Stimulated activated CD4-positive, alpha-beta T cell treated with anti-CD3 and anti-CD28 coated beads, Interleukin-2, amount 100 ng/mL, for 4 hours (primary cell): Measurements from ENCODE around the gene ID4.
"Not testable (repeated sequence)": the region's sequence is repeated elsewhere in the genome, so short reads cannot be mapped to it uniquely, and the experiment has no call there.

Experiments used
- DNase-seq: peaks from one replicate; pipeline ENCODE4 v3.0.0-alpha.2; 2020; ENCODE audit warnings: low read depth

Gene ID4

DNA sequence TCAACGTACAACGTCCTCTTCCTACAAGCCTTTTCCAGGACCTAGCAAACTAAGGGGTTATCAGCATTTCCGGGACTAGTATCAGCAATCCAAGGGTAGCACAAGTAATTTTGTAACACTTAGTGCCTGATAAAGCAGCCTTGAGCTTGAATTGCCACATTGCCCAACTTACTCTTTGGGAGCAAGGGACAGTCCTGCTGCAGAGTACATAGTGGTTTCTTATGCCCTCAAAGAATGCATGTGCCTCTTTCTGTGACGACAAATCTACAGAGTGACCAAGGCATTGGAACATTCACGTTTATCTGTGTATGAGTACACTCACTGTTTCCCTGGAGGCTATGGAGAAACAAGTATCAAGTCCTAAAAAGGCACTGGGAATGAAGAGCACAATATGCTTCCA is 3.2 kb upstream of the ID4 start:
- no peak for DNase-seq

DNA sequence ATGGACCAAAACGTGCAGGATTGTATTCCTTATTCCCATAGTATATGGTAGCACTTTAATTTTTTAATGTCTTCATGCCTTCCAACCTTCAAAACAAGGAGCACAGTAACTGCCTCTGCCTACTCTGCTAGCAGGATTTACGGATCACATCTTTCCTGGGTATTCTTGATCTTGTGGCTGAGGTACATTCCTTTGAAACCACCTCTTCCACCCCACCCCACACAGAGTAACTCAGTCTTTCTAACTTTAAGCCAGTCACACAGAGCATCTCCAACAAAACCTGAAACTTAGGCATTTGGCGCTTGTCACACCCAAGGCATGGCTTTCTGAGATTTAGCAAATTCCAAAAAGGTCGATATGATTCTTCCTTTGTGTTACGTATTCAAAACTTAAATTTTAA is 2.3 kb upstream of the ID4 start:
- no peak for DNase-seq

GRCh38 chr6:19835605-19836004 is 1.6 kb upstream of the ID4 start:
- DNase-seq = no peak

GRCh38 chr6:19837511-19838441 is 606 bp downstream of the ID4 start:
- DNase-seq = no peak

GRCh38 chr6:19838442-19839236 is 1.5 kb downstream of the ID4 start:
- DNase-seq = no peak

GRCh38 chr6:19839237-19839546 is 2.0 kb downstream of the ID4 start:
- DNase-seq = no peak

DNA sequence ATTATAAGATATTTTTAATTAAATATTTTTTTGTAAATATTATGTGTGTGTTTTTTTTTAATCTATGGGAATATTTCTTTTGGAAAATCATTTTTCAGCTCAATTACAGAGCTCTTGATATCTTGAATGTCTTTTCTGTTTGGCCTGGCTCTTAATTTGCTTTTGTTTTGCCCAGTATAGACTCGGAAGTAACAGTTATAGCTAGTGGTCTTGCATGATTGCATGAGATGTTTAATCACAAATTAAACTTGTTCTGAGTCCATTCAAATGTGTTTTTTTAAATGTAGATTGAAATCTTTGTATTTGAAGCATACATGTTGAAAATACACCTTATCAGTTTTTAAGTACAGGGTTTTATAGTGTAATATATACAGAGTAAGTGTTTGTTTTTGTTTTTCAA is 2.6 kb downstream of the ID4 start:
- DNase-seq = no peak

DNA sequence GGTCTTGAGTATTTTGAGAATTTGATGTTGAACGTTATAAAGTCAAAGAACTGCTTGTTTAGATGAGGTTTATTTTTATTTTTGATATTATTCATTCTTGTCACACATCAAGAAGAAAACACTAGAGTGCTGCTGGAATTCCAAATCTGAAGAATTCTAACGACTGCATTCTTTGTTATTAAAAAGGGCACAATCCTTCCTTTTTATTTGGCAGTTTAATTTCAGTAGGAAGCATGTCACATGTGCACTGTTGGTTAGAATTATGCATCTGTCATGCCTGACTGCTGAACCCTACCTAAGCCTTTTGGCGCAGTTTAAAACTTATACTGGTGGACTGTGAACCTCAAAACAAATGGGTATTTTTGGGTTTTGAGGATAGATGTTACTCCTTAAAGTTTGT is 4.0 kb downstream of the ID4 start:
- DNase-seq = no peak

GRCh38 chr6:19842030-19842615 is 5.0 kb downstream of the ID4 start:
- no peak for DNase-seq

GRCh38 chr6:19844689-19845088 is 7.5 kb downstream of the ID4 start:
- no peak for DNase-seq

DNA sequence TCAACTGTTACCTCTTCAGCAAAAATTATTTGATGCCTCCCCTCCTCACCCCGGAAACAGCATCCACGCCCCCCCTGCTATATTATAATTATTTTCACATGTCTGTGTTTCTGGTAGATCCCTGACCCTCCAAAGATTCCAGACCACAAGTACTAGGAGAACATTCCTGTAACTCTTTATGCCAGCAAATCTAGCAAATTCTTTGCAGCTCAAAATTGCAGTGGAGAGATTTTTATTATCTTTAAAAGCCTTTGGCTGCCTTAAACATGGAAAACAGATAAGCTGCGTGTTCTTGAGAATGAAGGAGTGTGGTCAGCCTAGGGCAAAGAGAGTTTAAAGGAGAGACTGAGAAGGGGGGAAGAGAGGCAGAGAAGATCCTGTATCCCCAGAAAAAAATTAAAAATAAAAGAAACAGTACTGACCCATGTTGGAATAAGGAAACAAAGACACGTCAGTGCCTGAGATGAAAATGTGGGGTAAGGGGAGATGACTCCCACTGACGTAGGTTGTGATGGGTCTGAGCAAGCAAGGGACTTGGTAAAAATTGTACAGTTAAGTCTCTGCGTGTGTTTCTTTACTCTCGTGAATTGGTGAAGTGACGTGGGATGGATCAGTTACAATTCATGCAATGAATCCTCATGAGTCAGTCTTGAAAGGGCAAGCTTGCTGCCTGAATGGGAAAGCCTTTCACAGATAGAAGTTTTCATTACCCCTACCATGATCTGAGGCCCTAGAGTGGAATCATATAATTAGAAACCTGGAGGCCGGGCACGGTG is 8.3 kb downstream of the ID4 start:
- DNase-seq = no peak

DNA sequence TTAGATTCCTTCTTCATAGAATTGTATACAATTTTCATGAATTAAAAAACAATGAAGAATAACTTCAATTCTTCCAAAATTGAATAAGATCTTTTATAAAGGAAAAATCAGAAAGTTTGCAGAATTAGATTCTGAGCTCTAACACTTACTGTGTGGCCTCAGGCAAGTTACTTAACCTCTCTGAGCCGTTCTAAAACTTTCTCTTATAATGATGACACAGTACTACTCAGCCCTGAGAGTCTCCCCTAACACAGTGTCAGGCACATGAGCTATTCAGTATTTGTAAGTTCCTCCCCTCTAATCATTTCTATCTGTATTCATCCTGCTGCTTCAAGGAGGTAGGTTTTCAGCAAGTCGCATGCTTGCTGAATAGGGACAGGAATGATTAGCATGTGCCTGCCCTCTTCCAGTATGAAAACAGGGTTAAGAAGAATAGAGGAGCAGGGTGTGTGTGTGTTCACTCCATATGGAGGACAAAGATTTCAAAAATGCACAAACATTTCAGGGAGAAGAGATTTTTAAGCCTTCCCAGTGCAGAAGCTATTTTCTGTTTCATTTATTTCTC is 11.4 kb downstream of the ID4 start:
- no peak for DNase-seq

DNA sequence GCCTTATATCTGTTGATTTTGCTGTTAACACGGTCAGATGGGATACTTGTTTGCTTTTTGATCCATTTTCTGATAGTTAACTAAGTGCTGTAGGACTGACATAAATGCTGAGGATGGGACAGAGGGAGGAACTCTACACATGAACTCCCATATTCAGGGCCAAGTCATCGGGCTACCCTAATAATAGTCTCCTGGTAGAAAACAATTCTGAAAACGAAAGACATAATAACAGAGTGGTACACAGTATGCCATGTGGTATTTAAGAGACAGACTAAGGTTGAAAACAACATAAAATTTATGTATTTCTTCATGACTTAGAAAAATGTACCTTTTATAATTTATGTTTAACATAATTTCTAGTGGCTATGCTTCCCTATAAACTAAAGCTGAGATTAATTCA is 12.0 kb downstream of the ID4 start:
- DNase-seq = no peak

DNA sequence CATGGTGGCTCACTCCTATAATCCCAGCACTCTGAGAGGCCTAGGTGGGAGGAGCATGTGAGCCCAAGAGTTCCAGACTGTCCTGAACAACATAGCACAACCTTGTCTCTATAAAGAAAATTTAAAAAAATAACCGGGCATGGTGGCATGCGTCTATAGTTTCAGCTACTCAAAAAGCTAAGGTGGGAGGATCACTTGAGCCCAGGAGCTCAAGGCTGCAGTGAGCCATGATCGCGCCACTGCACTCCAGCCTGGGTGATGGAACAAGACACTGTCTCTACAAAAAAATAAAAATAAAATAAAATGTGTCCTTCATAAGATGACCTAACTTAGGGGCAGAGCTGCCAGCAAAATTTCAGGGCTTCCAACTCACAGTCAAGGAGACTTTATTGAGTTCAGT is 12.6 kb downstream of the ID4 start:
- DNase-seq = no peak

- no peak for DNase-seq
Observed at GRCh38 chr6:19851241-19852089, 14.3 kb downstream of the ID4 start.

DNA sequence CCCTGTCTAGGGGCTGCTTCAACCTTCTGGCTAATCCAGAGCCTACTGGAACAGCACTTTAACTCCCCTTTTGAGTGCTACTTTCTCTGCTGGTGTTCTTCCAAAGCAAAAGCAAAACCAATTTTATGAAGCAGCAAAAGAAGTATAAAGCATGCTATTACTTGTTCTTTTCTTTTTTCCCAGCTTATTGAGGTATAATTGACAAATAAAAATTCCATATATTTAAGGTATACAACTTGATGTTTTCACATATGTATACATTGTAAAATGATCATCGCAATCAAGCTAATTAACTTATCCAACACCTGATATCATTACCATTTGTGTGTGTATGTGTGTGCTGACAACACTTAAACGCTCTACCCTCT is 14.9 kb downstream of the ID4 start:
- DNase-seq = no peak

DNA sequence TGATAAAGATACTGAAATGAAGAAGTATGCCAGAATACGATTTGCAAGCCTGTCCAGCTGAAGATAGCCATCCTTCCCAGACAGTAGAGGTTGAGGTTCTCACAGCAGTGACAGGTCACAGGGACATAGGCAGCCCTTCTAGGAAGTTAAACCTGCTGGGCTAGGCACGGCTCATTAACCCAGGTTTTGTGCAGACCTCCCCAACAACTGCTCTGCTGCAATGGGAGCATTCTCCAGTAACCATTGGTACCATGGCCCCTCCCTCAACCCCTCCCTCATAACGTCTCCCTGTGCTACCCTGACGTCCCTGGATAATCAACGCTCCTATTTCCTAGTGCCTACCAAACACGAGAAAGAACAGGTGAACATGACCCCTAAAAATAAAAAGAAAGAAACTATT is 15.8 kb downstream of the ID4 start:
- no peak for DNase-seq

DNA sequence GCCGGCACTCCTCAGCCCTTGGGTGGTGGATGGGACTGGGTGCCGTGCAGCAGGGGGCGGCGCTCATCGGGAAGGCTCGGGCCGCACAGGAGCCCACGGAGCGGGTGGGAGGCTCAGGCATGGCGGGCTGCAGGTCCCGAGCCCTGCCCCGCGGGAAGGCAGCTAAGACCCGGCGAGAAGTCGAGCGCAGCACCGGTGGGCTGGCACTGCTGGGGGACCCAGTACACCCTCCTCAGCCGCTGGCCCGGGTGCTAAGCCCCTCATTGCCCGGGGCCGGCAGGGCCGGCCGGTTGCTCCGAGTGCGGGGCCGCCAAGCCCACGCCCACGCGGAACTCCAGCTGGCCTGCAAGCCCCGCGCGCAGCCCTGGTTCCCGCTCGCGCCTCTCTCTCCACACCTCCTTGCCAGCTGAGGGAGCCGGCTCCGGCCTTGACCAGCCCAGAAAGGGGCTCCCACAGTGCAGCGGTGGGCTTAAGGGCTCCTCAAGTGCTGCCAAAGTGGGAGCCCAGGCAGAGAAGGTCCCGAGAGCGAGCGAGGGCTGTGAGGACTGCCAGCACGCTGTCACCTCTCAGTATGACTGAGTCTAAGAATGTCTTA is 17.3 kb downstream of the ID4 start:
- not testable (repeated sequence) for DNase-seq

DNA sequence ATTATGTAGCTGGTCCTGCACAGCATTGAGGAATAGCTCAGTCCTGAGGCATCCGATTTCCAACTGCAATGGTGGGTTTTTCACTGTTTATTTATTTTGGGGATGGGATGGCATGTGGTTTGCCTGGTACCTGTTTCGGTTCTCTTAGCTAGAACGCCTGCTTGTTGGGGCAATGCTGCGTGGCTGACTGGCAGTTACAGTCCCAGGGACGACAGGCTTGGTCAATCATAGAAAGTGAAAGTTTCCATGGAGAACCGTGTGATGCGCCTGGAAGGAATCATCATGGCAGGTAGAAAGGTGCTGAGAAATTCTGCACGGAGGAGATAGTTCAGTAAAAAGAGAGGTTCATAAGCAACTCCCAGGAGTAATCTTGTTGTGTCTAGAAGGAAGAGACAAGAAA is 18.4 kb downstream of the ID4 start:
- no peak for DNase-seq

- DNase-seq = no peak
Observed at GRCh38 chr6:19857139-19857538, 20.0 kb downstream of the ID4 start.

GRCh38 chr6:19857703-19858102 is 20.5 kb downstream of the ID4 start:
- DNase-seq = no peak
